ENCODE results near the gene GNA12. TPM values are rescaled to one million over a fixed set of nuclear protein-coding genes. Genes with fewer than 3 reads are reported as not detected.

Gene GNA12
- total RNA-seq, 4 donors from 2014 or later, result 26.3 to 54.8 (median 36.9) TPM

- no peak for ATAC-seq (ENCODE audit: low FRiP score)
- no peak for DNase-seq (ENCODE audit: low spot score)
- TF ChIP-seq CTCF (IDR thresholded peaks at IDR 0.05), result no peak
These were observed 82.2 kb downstream of the GNA12 start for GRCh38 chr7:2761801-2762497.

GRCh38 chr7:2761131-2761624 is 82.9 kb downstream of the GNA12 start:
- no peak for TF ChIP-seq CTCF (IDR thresholded peaks at IDR 0.05)
- DNase-seq (ENCODE audit: low spot score), result no peak
- ATAC-seq (ENCODE audit: low FRiP score), result no peak

- ATAC-seq (ENCODE audit: low FRiP score) (no peak), DNase-seq (ENCODE audit: low spot score) (no peak)
These were observed 83.8 kb downstream of the GNA12 start for GRCh38 chr7:2760098-2760889.

GRCh38 chr7:2759736-2760097 is 84.4 kb downstream of the GNA12 start:
- no peak for TF ChIP-seq CTCF (IDR thresholded peaks at IDR 0.05)
- no peak for ATAC-seq (ENCODE audit: low FRiP score)
- no peak for DNase-seq (ENCODE audit: low spot score)

More at GRCh38 chr7:2760098-2760889, 83.8 kb downstream of the GNA12 start:
- TF ChIP-seq CTCF (IDR thresholded peaks at IDR 0.05), result no peak

- TF ChIP-seq CTCF (IDR thresholded peaks at IDR 0.05), result no peak
These were observed 85.2 kb downstream of the GNA12 start for GRCh38 chr7:2758673-2759616.

GRCh38 chr7:2757904-2758672 is 86.0 kb downstream of the GNA12 start:
- peak; percentile 79 for ATAC-seq (ENCODE audit: low FRiP score)
- DNase-seq (ENCODE audit: low spot score), result no peak
- TF ChIP-seq CTCF (IDR thresholded peaks at IDR 0.05), result no peak

More at GRCh38 chr7:2758673-2759616, 85.2 kb downstream of the GNA12 start:
- DNase-seq (ENCODE audit: low spot score) (no peak), ATAC-seq (ENCODE audit: low FRiP score) (no peak)
